ENCODE measurements around the gene RAB4A.
"Not testable (repeated sequence)": the region's sequence is repeated elsewhere in the genome, so short reads cannot be mapped to it uniquely, and the experiment has no call there.

Gene RAB4A

DNA sequence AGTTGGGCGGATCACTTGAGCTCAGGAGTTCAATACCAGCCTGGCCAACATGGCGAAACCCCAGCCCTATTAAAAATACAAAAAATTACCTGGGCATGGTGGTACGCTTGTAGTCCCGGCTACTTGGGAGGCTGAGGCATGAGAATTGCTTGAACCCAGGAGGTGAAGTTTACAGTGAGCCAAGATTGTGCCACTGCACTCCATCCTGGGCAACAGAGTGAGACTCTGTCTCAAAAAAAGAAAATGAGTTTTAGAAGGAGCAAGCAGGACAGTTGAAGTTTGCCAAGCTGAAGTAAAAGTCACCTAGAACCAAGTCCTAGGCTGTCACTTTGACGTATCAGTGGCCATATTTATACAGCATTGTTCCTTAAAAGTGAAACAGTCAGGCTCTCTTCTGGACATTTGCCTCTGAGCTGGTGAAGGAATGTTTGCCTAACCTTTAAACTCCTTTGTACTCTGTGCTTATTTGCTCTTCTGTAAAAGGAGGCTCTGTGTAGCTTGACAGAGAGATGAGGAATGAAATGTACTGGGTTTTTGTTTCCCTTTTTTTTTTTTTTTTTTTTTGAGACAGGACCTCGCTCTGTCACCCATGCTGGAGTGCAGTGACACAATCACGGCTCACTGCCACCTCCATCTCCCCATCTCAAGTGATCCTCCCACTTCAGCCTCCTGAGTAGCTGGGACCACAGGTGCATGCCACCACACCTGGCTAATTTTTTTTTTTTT, 2.8 kb downstream of the RAB4A start:
- DNase-seq = no peak

DNA sequence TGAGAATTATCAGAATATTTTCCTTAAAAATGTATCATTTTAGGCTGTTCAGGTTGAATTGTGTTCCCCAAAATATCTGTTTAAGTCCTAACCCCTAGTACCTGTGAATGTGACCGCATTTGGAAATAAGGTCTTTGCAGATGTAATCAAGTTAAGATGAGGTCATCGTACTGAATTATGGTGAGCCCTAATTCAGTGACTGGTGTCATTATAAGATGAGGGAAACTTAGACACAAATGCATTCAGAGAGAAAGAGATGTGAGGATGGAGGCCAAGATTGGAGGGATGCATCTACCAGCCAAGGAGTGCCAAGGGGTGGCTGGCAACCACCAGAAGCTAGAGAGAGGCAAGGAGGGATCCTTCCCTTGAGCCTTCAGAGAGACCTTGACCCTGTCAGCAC, 4.1 kb downstream of the RAB4A start:
- no peak for DNase-seq

- no peak for DNase-seq
Observed at GRCh38 chr1:229278120-229278741, 7.3 kb downstream of the RAB4A start.

DNA sequence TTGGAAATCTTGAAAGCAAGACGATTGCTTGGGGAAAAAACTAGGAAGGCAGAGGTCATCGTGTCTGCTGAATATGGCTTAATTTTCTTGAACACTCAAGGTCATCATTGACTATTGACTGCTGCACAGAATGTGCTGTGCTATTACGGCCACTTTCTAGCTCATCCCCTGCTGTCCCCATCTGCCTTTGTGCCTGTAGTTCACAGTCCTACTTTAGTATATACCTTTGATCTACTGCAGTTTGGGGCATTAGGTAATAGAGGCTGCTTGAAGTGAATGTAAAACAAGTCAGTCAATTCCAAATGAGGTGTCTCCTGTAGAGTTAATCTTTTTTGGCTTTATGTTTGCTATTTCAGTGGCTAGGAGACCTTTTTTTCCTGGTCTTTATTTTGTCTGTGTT, 8.3 kb downstream of the RAB4A start:
- no peak for DNase-seq

DNA sequence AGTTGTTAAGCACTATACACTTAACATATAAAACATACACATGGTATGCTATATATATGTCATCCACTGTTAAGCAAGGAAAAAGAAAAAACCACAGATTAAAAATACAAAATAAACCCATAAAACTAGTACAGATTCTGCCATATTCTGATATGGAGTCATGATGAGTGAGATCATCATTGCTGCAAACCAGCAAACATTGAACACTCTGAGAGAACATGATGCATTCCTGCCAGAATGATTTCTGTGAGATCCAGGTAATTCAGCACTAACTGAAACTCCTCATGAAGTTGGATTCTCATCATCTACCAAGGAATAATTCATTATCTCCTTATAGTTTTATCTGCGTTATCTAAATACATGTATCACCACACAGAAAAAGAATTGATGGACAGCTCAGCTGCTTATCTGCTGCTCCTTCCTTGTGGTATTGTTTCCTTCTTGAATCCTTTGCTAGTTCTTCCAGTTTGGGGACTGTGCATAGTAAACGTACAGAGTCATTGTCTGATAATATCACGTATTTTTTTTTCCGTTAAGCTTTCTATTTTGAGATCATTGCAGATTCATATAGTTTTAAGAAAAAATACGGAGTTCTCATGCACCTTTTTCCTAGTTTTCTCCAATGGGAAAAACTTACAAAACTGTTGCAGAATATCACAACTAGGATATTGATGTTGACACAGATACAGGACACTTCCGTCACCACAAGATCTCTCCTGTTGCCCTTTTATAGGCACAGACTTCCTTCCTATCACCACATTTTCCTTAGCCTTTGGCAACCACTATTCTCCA, 9.3 kb downstream of the RAB4A start:
- no peak for DNase-seq

GRCh38 chr1:229280921-229281320, 10.0 kb downstream of the RAB4A start:
- no peak for DNase-seq

GRCh38 chr1:229281339-229281926, 10.5 kb downstream of the RAB4A start:
- DNase-seq = no peak

DNA sequence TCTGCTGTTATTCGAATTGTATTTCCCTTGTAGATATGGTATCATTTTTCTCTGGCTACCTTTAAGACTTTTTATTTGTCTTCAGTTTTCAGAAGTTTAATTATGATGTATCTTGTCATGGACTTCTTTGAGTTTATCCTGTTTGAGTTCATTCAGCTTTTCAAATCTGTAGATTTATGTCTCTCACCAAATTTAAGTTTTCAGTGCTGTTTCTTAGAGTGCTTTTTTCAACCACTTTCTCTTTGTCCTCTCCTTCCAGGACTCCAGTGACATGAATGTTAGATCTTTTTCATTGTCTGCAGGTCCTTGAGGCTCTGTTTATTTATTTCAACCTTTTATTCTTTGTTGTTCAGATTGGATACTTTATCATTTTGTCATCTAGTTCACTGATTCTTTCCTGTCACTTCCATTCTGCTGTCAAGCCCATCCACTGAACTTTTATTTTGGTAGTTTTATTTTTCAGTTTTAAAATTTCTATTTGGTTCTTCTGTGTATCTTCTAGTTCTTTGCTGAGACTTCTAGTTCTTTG, 11.4 kb downstream of the RAB4A start:
- no peak for DNase-seq

DNA sequence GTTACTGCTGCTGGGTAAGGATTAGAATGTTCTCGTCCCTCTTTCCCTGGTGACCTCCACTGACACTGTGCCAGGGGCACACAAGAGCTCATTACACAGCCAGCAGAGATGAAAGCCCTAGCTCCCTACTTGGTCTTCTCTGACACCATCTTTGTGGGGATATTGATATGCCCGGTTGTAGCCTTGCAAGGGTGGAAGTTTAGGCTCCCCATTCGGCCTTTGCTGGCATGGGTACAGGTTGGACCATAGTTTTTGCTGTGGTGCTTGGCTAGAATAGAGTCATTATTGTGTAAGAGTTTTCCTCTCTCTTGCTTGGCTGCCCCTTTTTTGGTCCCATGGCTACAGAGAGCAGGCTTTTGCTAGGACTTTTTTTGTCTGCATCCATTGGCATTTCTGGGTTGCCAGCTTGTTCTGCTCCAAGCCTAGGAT, 12.3 kb downstream of the RAB4A start:
- no peak for DNase-seq

GRCh38 chr1:229284887-229285286, 14.0 kb downstream of the RAB4A start:
- DNase-seq = no peak

GRCh38 chr1:229285440-229285839, 14.5 kb downstream of the RAB4A start:
- no peak for DNase-seq

- DNase-seq = no peak
Observed at GRCh38 chr1:229286099-229286766, 15.3 kb downstream of the RAB4A start.

DNA sequence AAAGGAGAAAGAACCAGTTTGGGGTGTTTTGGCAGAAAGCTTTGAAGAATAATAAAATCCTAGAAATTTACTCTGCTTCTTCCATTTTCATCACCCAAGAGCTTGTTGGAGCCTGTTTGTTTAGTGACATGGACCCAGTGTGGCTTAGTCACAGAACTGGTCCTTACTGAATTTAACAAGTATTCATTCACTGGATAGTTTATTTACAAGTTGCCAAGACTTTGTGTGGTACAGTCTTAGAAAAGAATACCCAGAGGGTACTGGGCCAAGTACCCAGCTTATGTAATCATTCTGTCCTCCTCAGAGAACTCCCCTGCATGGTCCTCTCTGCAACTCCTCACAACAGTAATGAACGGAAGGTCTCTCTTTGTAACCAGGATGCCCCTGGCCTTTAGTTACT, 16.4 kb downstream of the RAB4A start:
- no peak for DNase-seq

GRCh38 chr1:229288516-229288915, 17.6 kb downstream of the RAB4A start:
- no peak for DNase-seq

DNA sequence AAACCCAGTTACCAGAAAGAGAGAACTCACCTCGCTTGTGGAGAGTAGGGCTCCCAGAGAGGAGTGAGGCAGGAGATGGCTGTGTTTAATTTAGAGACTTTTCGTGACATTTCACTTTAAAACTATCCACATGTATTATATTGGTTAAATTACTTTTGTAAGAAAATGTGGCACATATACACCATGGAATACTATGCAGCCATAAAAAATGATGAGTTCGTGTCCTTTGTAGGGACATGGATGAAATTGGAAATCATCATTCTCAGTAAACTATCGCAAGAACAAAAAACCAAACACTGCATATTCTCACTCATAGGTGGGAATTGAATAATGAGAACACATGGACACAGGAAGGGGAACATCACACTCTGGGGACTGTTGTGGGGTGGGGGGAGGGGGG, 20.8 kb downstream of the RAB4A start:
- DNase-seq = not testable (repeated sequence)

DNA sequence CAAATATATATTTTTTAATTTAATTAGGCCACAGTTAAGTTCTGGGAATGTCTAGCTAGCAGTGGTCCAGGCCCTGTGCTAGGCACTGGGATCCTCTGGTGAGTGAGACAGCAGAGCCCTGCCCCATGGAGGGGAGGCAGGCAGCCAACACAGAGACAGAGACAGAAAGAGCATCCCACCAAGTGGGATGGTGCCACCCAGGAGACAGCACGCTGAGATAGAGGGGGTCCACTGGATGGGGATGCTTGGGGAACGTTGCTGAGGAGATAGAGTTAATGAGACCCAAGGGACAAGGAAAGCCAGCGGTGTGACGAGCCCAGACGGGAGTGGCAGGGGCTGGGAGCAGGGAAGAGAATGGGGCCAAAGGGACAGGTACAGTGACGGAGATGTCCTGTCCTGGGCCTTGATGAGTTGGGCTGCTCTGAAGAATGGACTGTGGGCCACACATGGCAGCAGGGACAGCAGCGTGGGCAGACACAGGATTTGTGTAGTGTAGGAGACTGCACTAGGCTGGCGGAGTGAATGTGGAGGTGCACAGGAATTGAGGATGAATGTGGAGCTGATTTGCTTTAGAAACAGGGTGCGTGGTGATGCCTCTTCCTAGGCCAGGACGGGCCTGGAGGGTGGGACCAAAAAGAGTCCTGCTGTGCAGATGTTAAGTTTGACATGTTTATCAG, 22.8 kb downstream of the RAB4A start:
- no peak for DNase-seq

- DNase-seq = no peak
Observed at GRCh38 chr1:229295745-229296144, 24.8 kb downstream of the RAB4A start.

GRCh38 chr1:229296541-229296941, 25.6 kb downstream of the RAB4A start:
- DNase-seq = no peak

- DNase-seq = no peak
Observed at GRCh38 chr1:229297746-229298145, 26.8 kb downstream of the RAB4A start.

GRCh38 chr1:229298420-229298819, 27.5 kb downstream of the RAB4A start:
- DNase-seq = no peak

DNA sequence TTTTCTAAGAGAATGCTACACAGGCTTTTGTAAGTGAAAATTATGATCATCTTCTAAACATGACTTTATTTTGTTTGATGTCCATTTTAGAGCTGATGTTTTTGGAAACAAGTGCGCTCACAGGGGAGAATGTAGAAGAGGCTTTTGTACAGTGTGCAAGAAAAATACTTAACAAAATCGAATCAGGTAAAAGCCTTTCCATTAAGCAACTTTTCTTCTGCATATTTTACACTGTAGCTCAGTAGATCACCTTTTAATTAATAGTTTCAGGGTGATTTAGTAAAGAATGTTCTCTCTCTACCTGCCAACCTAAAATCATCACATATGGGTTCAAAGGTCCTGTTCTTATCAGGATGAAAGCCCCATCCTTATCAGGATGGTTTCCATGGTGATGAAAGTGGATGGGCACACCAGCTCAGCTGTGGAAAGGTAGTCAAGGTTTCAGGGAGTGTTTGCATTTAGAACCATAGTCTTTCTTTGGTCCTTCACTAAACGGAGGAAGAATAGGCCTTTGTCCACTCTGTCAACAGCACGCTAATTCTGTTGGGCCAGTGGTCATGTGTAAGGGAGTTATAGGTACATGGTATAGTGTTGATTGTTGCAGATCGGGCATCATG, 28.1 kb downstream of the RAB4A start:
- DNase-seq = no peak

Data from NCI-H2107 (cell line).